ENCODE measurements around the gene CDK6.

The CDK6 gene

DNA sequence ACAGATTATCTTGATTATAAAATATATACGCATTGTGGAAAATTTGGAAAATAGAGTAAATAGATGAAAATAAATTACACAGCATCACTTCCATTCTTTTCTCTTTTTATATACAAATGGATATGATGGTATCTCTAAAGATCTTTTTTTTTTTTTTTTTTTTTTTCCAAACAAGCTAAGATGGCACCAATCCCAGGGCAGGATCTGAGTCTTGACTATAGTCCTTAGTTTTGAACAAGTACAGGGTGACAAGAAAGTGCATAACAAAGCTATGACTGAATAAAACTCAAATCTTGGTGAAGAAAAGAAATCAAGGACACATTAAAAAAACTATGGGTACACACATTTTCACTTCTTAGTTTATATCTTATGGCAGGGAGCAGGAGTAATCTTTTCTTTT, 203.6 kb downstream of the CDK6 start:
- in situ Hi-C loops (cut with HindIII; ENCODE audit: low sequenced_read_pairs), result no loop called here

DNA sequence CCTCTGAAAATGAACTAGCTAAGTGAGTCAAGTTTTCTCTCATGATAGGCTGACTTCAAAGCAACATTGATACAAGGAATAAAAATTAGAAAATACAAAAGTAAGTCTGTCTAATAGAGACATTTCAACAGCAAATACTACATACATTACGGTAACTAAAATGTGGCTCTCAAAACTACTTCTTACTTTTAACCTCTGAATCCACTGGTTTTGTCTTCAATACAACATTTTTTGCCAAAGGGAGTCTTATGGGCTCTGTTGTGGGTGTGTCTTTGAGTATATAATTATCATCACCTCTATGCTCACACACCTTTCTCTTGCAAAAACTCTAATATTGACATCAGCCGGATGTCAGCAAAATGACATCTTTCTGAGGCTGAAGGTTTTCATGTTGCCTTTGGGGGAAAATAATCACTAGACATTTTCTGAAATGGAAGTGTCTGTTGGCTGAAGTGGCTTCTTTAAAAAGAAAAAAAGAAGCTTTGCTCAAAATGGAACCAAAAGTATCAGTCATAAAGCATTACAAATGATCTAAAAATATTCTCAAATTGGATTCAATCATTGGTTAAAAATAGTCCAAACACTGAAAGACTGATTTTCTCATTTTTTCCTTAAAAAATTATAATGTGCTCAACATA, 204.4 kb downstream of the CDK6 start:
- in situ Hi-C loops (cut with HindIII; ENCODE audit: low sequenced_read_pairs), result no loop called here

DNA sequence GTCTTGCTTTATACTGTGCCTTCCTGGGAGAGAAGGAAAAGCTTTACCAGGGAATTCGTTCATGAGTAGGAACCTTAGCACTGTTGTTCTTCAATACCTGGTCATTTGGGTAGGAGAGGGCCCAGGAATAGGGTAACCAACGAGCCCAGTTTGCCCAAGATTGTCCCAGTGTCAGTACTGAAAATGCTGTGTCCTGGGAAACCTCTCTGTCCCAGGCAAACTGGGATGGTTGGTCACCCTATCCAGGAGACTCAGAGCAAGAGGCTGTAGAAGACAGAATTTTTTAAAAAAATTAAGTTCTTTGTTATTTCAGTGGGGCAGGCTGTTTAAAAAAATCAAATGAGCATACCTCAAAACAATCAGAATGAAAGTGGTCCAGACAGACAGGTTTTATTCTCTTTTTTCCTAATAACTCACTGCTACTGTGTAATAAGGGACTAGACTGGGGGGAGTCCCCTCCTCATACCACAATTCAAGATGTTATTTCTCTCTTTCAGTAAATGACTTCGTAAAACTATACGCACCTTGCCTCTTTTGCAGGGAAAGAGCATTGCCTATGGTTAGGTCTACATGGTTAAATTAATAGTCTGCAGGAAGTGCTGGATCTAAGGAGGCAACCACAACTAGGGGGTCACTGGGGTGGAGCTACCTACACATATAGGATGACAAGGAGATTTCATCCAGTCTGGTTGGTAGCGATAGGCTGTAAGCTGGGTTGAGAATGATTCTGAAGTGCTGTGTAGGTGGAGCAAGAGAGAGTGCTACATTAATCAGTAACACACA, 205.1 kb downstream of the CDK6 start:
- in situ Hi-C loops (cut with HindIII; ENCODE audit: low sequenced_read_pairs), result no loop called here

DNA sequence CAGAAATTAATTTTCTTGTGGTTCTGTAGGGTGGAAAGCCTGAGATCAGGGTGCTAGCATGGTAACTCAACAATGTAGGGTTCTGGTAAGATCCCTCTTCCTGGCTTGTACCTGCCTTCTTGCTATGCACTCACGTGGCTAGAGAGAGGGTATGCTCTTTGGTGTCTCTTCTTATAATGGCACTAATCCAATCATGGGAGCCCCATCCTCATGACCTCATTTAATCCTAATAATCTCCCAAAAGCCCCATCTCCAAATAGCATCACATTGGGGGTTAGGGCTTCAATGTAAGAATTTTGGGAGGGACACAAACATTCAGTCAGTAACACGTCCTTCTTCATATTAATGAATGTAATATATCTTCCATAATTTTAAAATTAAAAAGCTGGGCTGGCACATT, 206.6 kb downstream of the CDK6 start:
- in situ Hi-C loops (cut with HindIII; ENCODE audit: low sequenced_read_pairs), result no loop called here

DNA sequence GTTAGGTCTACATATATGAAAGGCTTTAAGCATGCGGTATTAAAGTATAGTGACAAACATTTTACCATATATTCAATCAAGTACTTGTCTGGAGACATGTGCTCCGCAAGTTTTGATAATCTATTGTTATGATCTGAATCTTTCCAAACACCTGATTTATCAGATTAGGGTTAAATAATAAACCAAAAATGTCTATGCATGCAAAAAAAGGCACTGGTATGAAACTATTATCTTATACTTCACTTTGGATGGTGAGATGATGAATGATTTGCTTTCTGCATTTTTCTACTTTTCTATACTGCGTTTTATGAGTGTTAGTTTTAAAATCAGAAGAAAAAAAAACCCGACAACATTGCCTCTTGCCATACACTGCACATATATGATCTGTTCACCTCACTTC, 208.4 kb downstream of the CDK6 start:
- in situ Hi-C loops (cut with HindIII; ENCODE audit: low sequenced_read_pairs), result no loop called here

DNA sequence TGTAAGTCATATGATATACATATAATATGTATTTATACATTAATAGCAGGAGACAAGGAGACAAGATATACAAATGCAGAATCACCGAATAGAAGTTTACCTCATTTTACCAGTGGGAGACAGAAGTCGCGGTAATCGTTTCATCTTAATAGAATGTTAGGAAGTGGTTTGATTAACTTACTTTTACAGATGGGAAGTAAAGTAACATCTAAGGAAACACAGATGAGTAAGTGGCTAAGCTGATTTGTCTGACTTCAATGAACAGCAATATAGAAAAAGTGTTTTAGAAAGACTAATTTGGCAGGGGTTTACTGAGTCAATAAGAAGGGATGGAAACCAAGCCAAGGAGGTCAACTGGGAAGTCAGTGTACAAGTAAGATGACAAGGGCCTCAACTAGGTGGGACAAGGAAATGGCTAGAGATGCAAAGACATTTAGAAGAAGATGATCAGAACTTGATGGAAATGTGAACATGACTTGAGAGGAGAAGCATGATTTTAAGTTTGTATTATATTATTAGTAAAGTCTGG, 210.0 kb downstream of the CDK6 start:
- in situ Hi-C loops (cut with HindIII; ENCODE audit: low sequenced_read_pairs), result no loop called here

DNA sequence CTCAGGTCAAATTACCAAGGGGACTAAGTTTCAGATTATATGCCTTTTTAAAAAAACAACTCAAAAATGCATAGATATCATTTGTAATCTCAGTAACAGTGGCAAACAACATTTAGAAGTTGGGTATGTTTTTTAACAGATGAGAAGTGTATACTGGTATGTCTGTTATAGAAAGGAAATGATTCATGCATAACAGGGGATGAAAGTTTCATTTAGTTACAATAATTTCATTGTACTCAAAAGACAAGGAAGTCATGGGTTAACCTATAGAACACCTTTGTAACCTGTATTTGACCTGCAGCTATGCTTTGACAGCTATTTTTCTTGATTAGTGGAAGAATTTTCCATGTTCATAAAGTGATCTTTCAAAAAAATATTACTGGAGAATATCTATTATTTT, 210.8 kb downstream of the CDK6 start:
- in situ Hi-C loops (cut with HindIII; ENCODE audit: low sequenced_read_pairs), result no loop called here

DNA sequence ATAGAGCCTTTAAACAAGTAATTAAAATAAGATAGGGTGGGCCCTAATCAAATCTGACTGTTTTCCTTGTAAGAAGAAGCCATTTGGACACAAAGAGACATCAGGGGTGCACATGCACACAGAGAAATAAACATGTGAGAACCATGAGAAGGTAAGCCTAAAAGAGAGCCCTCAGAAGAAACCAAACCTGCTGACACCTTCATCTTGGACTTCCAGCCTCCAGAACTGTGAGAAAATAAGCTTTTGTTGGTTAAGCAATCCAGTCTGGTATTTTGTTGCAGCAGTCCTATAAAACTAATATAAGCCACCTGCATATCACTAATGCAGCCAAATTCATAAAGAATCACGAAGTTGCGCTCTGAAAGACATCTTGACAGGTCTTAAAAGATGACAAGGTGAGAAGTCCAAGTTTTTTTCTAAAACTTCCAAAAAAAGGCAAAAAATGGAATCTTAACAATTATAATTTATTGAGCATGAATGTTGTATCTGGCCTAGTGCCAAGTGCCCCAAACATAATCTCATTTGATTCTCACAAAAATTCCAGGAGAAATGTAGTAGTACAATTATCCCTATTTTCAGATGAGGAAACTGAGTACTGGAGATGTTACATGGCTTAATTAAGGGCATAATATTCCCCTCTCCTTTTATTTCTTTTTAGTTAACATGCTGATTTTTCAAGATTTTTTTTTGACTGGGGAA, 211.9 kb downstream of the CDK6 start:
- in situ Hi-C loops (cut with HindIII; ENCODE audit: low sequenced_read_pairs), result loop anchor here (25.0 kb wide), 1 partner anchor 213 kb away; the partner anchor contains the start of gene CDK6

DNA sequence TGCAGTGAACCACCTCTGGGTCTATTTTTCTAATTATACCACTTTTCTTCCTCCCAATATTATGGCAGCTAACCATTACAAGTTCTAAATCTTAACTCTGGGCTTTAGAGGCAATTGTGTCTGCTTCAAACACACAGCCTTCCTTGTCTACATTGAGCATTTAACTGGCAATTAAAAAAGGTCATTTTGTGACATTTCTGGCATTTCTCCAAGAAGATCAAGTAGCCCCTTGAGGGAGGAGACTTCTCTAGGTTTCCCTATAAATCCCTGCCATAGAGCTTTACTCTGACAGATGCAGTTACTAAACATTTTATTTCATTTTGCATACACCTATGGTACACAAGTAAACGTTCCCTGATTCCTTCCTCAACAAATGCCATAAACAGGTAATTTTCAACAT, 212.8 kb downstream of the CDK6 start:
- in situ Hi-C loops (cut with HindIII; ENCODE audit: low sequenced_read_pairs), result loop anchor here (25.0 kb wide), 1 partner anchor 214 kb away; the partner anchor contains the start of gene CDK6

DNA sequence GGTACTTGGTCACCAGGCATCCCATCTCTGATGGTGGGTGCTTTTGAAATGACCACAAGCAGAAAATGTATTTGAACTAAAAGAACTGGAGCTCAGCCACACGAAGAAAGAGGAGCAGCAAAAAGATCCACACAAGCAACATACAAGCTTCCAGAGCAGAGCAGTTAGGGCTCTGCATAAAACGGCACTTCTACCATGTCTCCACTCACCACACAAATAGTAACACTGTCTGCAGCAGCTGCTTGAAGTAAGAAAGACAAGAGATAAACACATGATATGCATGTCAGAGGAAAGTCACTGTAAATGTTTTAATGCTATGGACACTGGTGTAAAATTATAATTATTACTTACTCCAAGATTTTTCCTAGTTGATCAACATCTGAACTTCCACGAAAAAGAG, 213.7 kb downstream of the CDK6 start:
- in situ Hi-C loops (cut with HindIII; ENCODE audit: low sequenced_read_pairs), result loop anchor here (25.0 kb wide), 1 partner anchor 215 kb away; the partner anchor contains the start of gene CDK6

DNA sequence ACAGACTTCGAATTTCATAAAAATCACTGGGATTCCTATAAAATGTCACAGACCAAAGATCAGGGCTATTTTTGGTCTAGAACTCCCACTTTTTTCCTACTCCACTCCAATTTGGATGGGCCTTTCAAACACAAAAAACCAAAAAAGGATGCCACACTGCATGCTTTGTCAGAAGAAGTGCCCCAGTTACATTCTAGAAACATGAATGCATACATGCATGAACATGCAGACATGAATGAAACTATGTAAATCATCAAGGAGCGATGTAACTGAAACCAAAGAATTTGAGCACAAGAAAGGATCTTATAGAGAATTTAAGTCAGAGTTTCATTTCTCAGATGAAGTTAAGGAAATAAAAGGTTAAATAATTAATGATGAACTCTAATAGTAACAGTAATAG, 214.3 kb downstream of the CDK6 start:
- in situ Hi-C loops (cut with HindIII; ENCODE audit: low sequenced_read_pairs), result loop anchor here (25.0 kb wide), 1 partner anchor 215 kb away; the partner anchor contains the start of gene CDK6

DNA sequence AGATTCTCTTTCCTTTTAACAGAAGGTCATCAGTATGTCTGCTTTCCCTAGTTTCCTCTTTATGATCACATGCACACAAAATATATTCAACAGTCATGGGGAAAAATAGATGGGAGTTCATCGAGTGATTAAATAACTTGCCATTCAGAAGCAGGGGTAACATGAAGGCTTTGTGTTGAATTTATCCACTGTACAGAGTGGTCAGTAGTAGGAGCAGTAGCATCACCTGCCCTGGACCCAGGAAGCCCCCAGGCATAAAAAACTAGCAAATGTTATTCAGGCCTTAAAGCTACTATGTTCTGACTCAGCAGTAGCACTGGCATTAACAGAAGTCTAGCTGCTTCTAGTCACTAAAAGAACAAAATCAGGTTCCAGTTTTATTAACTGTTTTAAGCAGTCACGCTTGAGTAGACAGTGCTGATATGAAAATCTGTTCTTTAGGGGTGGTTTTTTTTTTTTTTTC, 214.8 kb downstream of the CDK6 start:
- in situ Hi-C loops (cut with HindIII; ENCODE audit: low sequenced_read_pairs), result loop anchor here (25.0 kb wide), 1 partner anchor 216 kb away; the partner anchor contains the start of gene CDK6

DNA sequence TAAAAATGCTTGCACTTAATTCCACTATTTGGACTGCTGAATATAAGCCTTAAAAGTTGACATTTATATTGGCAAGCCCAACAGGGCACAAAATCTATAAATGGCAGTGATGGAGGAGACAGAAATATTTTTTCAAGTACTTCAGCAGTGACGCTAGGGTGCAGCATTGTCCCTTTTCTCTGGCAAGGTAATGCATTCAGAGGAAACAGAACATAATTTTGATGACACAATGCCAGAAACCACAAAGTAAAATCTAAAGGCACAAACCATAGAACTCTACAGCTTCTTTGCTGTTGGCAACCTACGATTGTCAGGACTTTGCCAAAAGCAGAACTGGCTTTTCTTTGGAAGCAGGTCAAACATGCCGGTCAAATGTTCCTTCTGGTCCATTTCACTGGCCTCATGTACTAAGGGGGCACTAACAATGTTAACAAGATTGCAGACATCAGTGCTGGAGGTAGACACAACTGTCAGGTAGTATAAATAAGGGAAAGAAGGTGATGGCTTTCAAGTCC, 215.3 kb downstream of the CDK6 start:
- in situ Hi-C loops (cut with HindIII; ENCODE audit: low sequenced_read_pairs), result loop anchor here (25.0 kb wide), 1 partner anchor 216 kb away; the partner anchor contains the start of gene CDK6

DNA sequence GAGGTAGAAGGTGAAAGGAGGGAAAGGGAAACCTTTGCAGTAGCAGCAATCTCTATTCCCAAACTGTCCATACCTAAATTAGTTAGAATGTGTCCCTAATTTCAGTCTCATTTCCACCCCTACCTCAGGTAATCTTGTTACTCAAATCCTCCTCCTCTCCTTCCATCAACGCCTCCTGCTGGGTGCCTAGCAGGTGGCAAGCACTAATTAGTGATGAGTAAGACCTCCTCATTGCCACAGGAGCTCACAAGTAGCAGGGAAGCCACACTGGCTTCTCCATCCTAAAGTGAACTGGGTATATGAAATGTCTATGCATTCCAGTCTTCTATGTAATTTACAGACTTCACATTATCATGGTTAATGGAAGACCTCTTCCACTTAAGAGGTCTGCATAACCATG, 220.5 kb downstream of the CDK6 start:
- in situ Hi-C loops (cut with HindIII; ENCODE audit: low sequenced_read_pairs), result loop anchor here (25.0 kb wide), 1 partner anchor 221 kb away; the partner anchor contains the start of gene CDK6

DNA sequence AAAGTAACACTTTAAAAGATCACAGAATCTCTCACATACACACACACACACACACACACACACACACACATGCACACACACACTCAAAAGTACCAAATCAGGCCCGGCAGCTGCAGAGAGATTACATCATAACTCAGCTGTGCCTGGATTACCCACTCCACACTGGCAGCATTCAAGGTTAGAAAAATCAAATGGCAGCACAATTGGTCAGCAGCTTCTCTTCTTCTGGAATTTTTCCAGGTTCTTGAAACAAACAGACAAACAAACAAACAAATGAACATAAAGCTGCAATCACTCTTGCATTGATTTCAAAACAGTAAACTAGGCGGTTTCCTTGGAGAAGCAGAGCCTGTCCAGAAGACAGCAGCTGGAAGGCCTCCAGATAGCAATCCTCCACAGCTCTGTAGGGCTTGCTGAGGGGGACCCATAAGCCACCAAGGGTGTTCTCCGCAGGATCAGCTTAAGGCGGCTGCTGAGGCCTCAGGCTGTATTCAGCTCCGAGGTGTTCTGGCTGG, 221.7 kb downstream of the CDK6 start:
- in situ Hi-C loops (cut with HindIII; ENCODE audit: low sequenced_read_pairs), result loop anchor here (25.0 kb wide), 1 partner anchor 223 kb away; the partner anchor contains the start of gene CDK6

DNA sequence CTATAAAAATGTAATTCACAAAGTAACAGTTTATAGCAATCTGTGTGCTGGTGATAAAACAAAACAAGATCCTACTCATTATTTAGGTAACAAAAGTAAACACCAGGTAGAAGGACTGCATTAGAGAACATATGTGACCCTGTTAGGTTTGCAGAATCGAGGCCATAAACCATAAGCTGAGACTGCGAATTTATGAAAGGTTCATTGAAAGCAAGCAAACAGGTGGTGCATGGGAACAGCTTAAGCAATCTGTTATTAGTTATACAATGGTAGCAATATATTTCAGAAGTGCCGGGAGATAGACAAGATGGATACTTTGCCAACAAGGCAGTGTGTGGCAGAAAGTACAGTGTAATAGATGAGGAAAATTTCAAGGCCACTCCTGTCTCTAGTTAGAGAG, 222.7 kb downstream of the CDK6 start:
- in situ Hi-C loops (cut with HindIII; ENCODE audit: low sequenced_read_pairs), result loop anchor here (25.0 kb wide), 1 partner anchor 224 kb away; the partner anchor contains the start of gene CDK6

DNA sequence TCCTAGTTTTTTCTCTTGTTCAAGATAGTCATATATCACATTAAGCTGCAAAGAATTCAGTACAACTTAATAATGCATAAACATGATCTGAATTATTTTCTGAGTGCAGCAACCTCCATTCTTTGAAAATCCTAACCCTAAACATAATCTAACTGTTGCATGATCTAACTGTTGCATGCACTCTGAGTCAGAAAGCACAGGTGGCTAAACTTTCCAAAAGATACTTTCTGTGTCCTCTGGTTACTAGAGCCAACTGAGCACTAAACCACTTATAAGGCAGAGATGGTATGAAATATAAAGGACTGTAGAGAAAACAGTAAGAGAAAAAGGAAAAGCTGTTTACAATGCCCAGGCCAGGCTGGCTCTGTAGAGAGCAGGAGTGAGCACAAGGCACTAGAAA, 223.2 kb downstream of the CDK6 start:
- in situ Hi-C loops (cut with HindIII; ENCODE audit: low sequenced_read_pairs), result loop anchor here (25.0 kb wide), 1 partner anchor 224 kb away; the partner anchor contains the start of gene CDK6

DNA sequence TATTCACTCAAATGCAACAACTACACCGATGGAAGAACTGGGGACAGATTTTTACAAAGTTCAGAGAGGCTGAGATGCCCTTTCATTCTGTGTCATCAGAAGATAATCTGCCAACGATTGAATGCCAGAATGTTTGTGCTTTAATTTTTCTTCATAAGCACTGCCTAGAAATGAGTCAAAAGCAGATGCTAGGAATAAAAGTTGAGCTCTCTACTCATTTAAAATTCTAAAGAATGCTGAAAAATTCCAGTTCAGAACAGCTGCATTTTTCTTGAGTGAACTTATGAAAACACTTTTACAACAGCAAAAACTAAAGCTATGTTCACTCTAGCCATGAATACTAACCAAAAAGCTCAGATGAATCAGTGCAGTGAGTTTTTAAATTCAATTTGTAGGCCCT, 223.9 kb downstream of the CDK6 start:
- in situ Hi-C loops (cut with HindIII; ENCODE audit: low sequenced_read_pairs), result loop anchor here (25.0 kb wide), 1 partner anchor 225 kb away; the partner anchor contains the start of gene CDK6

DNA sequence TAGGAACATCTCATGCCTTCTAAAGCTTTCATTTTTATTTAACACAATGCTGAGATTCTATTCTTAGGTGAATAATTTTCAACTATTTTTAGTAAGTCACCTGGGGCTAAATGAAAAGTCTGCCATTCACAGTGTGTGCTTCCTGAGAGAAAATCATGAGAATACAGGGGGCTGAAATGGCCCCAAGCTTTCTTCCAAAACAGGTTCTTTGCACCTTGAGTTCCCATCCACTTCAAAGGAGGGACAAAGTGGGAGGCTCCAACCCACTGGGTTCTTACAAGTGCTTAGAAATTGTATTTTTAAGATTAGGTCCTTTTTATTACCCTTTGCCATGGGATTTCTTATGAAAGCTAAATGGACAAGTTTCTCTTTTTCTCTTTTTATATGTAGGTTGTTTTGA, 224.6 kb downstream of the CDK6 start:
- in situ Hi-C loops (cut with HindIII; ENCODE audit: low sequenced_read_pairs), result loop anchor here (25.0 kb wide), 1 partner anchor 226 kb away; the partner anchor contains the start of gene CDK6

DNA sequence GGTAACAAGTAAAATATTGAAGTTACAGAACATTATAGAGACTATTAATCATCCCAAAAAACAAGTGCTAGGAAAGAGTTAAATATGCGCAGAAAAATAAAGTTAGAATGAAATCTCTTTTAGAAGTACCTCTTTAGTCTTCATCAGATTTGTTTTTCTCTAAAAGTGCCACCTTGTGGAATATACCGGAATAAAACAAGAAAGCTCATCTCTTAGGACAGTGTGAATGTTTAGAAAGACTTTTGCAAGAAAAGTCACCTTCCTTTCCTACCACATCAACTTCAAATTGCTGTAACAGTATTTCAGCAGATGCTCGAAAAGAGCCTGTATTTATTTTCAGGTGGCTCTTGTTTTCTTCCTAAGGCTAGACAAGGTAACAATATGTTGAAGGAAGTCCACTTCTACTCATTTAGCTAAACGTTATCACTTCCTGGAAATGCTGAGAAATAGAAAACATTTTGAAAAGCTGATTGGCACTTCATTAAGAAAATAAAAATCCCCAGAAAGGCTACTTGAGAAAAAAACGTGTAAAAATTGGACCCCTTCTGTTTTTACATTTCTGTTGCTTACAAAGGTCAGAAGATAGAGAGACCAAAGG, 226.4 kb downstream of the CDK6 start:
- in situ Hi-C loops (cut with HindIII; ENCODE audit: low sequenced_read_pairs), result loop anchor here (25.0 kb wide), 1 partner anchor 227 kb away; the partner anchor contains the start of gene CDK6
